SK-N-MC (cell line): Measurements from ENCODE around the gene CCDC187.

Experiments used
- EZH2 ChIP-seq: fragments of 200-600 bp; sonication (generic); IDR thresholded peaks from one replicate; pipeline ENCODE4 v1.6.1; 2017; ENCODE audit warnings: antibody characterized with exemption
- FOXP2 ChIP-seq: optimal IDR thresholded peaks from 2 replicates; pipeline ENCODE3; 2011; ENCODE audit warnings: mild to moderate bottlenecking, moderate library complexity; ENCODE audit not compliant: insufficient read depth; ENCODE audit errors: extremely low read length, control extremely low read depth
- POLR2AphosphoS5 ChIP-seq: IDR thresholded peaks from 2 replicates; pipeline ENCODE4 v1.6.1; 2012; ENCODE audit warnings: mild to moderate bottlenecking, low read depth, low read length, borderline replicate concordance

GRCh38 chr9:136230365-136230764 is 73.5 kb downstream of the CCDC187 start:
- TF ChIP-seq EZH2 (no peak), POLR2AphosphoS5 (no peak), FOXP2 (no peak)
